IMR-90 (cell line): ENCODE data around the gene PTPN7. TPM values are rescaled to one million over a fixed set of nuclear protein-coding genes. Genes with fewer than 3 reads are reported as not detected.

Experiments used
- ATAC-seq: fragments of 200-7000 bp; cut with Tn5 transposase; 2 replicates; pipeline ENCODE4 v1.9.1; 2020; ENCODE audit warnings: low read depth, mild to moderate bottlenecking, moderate library complexity
- BruUV-seq: library from RNA; stranded (reverse); fragments of 400-500 nt; replicated peaks from 2 replicates; lab custom pipeline; 2021; lab: Mats Ljungman, UMichigan
- CTCF ChIA-PET: fragments of 300-600 bp; formaldehyde crosslinking; extraction: SDS; loops from one replicate; lab custom pipeline; 2021; ENCODE audit warnings: antibody characterized with exemption; lab: Yijun Ruan, JAX
- POLR2A ChIA-PET: fragments of 300-600 bp; sonication (Branson Sonifier 250); formaldehyde crosslinking; loops from one replicate; lab custom pipeline; 2022; ENCODE audit warnings: antibody characterized with exemption; ENCODE audit not compliant: unreplicated experiment; lab: Charles Lee
- DNase-seq: peaks from one replicate; pipeline ENCODE4 v3.0.0; 2013
- H2AFZ ChIP-seq: replicated peaks from 2 replicates; pipeline ENCODE3; 2013; ENCODE audit warnings: low read length, mild to moderate bottlenecking; ENCODE audit not compliant: poor library complexity
- H2AK5ac ChIP-seq: 2 replicates; pipeline ENCODE4 v1.6.1; 2013; ENCODE audit warnings: low read depth, low read length, inconsistent platforms
- H2AK9ac ChIP-seq: replicated peaks from 2 replicates; pipeline ENCODE3; 2013; ENCODE audit warnings: mild to moderate bottlenecking, low read depth, low read length, moderate library complexity; ENCODE audit not compliant: poor library complexity
- H2BK120ac ChIP-seq: 2 replicates; pipeline ENCODE4 v1.6.1; 2013; ENCODE audit warnings: low read depth, low read length, inconsistent platforms
- H2BK15ac ChIP-seq: 3 replicates; pipeline ENCODE4 v1.6.1; 2013; ENCODE audit warnings: low read depth, low read length, inconsistent platforms
- H2BK20ac ChIP-seq: 2 replicates; pipeline ENCODE4 v1.6.1; 2013; ENCODE audit warnings: low read depth, mild to moderate bottlenecking, inconsistent platforms, low read length, moderate library complexity
- H2BK5ac ChIP-seq: 2 replicates; pipeline ENCODE4 v1.6.1; 2013; ENCODE audit warnings: mild to moderate bottlenecking, low read depth, low read length, inconsistent platforms; ENCODE audit not compliant: poor library complexity, severe bottlenecking
- H3K14ac ChIP-seq: replicated peaks from 2 replicates; pipeline ENCODE4 v1.6.1; 2013; ENCODE audit warnings: low read depth, low read length, inconsistent platforms
- H3K18ac ChIP-seq: 2 replicates; pipeline ENCODE4 v1.6.1; 2013; ENCODE audit warnings: low read depth, low read length, control low read depth
- H3K23ac ChIP-seq: 2 replicates; pipeline ENCODE4 v1.6.1; 2013; ENCODE audit warnings: low read depth, low read length, inconsistent platforms
- H3K27ac ChIP-seq: 2 replicates; pipeline ENCODE4 v1.5.1; 2013; ENCODE audit warnings: mild to moderate bottlenecking, control low read depth, low read length; ENCODE audit not compliant: insufficient read depth
- H3K27me3 ChIP-seq: 2 replicates; pipeline ENCODE4 v1.6.1; 2013; ENCODE audit warnings: low read length; ENCODE audit not compliant: control insufficient read depth, insufficient read depth
- H3K36me3 ChIP-seq: 2 replicates; pipeline ENCODE4 v1.6.1; 2013; ENCODE audit warnings: low read length, mixed read lengths; ENCODE audit not compliant: control insufficient read depth, insufficient read depth
- H3K4ac ChIP-seq: 2 replicates; pipeline ENCODE4 v1.6.1; 2013; ENCODE audit warnings: low read depth, low read length, inconsistent platforms
- H3K4me1 ChIP-seq: 2 replicates; pipeline ENCODE4 v1.6.1; 2013; ENCODE audit warnings: low read length, mixed read lengths; ENCODE audit not compliant: control insufficient read depth, insufficient read depth
- H3K4me2 ChIP-seq: 2 replicates; pipeline ENCODE4 v1.6.1; 2013; ENCODE audit warnings: low read depth, mild to moderate bottlenecking, control low read depth, low read length, moderate library complexity
- H3K4me3 ChIP-seq: 2 replicates; pipeline ENCODE4 v1.5.1; 2013; ENCODE audit warnings: low read depth, mild to moderate bottlenecking, control low read depth, low read length, moderate library complexity; ENCODE audit not compliant: insufficient read depth
- H3K56ac ChIP-seq: 2 replicates; pipeline ENCODE4 v1.6.1; 2013; ENCODE audit warnings: low read length, inconsistent platforms; ENCODE audit not compliant: insufficient read depth; ENCODE audit errors: extremely low read depth
- H3K79me1 ChIP-seq, 2 experiments: 2 replicates each; pipeline ENCODE4 v1.6.1; 2013; ENCODE audit warnings: low read length in 2 of 2, inconsistent platforms in 1 of 2, low read depth in 1 of 2
- H3K9ac ChIP-seq: 2 replicates; pipeline ENCODE4 v1.6.1; 2013; ENCODE audit warnings: low read depth, low read length, control low read depth
- H3K9me1 ChIP-seq: 2 replicates; pipeline ENCODE4 v1.6.1; 2013; ENCODE audit warnings: low read length, inconsistent platforms; ENCODE audit not compliant: insufficient read depth
- H3K9me3 ChIP-seq: 2 replicates; pipeline ENCODE4 v1.6.1; 2013; ENCODE audit warnings: low read length; ENCODE audit not compliant: control insufficient read depth, insufficient read depth
- H4K20me1 ChIP-seq: 2 replicates; pipeline ENCODE4 v1.6.1; 2013; ENCODE audit warnings: low read length, inconsistent platforms; ENCODE audit not compliant: insufficient read depth
- H4K5ac ChIP-seq: 2 replicates; pipeline ENCODE4 v1.6.1; 2013; ENCODE audit warnings: mild to moderate bottlenecking, low read depth, low read length, control low read depth
- H4K8ac ChIP-seq, 2 experiments: 2 replicates each; pipeline ENCODE4 v1.6.1; 2013; ENCODE audit warnings: low read depth in 2 of 2, low read length in 2 of 2, control low read depth in 1 of 2, inconsistent platforms in 1 of 2
- H4K91ac ChIP-seq: 2 replicates; pipeline ENCODE4 v1.6.1; 2013; ENCODE audit warnings: low read depth, low read length, inconsistent platforms; ENCODE audit not compliant: insufficient read depth
- NFE2L2 ChIP-seq: fragments of 150-350 bp; IDR thresholded peaks from 2 replicates; pipeline ENCODE4 v1.6.1; 2016; ENCODE audit warnings: low read depth, mild to moderate bottlenecking, low read length
- POLR2A ChIP-seq: IDR thresholded peaks from 2 replicates; pipeline ENCODE4 v1.6.1; 2012; ENCODE audit warnings: mild to moderate bottlenecking, low read depth, low read length
- SMC3 ChIP-seq: fragments of 150-350 bp; IDR thresholded peaks from 2 replicates; pipeline ENCODE4 v1.6.1; 2016; ENCODE audit warnings: low read depth, mild to moderate bottlenecking, antibody characterized with exemption, low read length, moderate library complexity
- WGBS, 2 experiments: methylation state at CpG; one replicate each; pipeline versions ENCODE4 v1.1.5 to v1.1.7; 2013; ENCODE audit warnings: missing lambda C conversion rate in 2 of 2; ENCODE audit not compliant: insufficient read length in 1 of 2; ENCODE audit errors: extremely low coverage in 2 of 2; 5-methylcytosine and 5-hydroxymethylcytosine counted together
- dilution Hi-C: fragments of 300-500 bp; cut with HindIII; formaldehyde crosslinking; loops from one replicate; pipeline ENCODE4 v1.14.3; 2018; ENCODE audit warnings: low sequenced_read_pairs; ENCODE audit not compliant: unreplicated experiment
- in situ Hi-C: fragments of 300-500 bp; cut with MboI; formaldehyde crosslinking; loops from 3 replicates; pipeline ENCODE4 v1.14.3; 2019; ENCODE audit warnings: low sequenced_read_pairs, inconsistent platforms, mixed read lengths
- intact Hi-C: fragments of 100-400 bp; cut with micrococcal nuclease; formaldehyde crosslinking; loops from 2 replicates; pipeline ENCODE4 v1.10.0; 2022
- polyA plus RNA-seq, 3 experiments: library from polyadenylated mRNA; depleted of rRNA; stranded (reverse); fragments of >200 nt; gene quantifications; 2 replicates each; pipeline ENCODE4 v1.2.3, GENCODE V29; 2012; ENCODE audit warnings: low replicate concordance in 1 of 3
- total RNA-seq: library from RNA; depleted of rRNA; stranded (reverse); fragments of >200 nt; gene quantifications from 2 replicates; pipeline ENCODE4 v1.2.3, GENCODE V29; 2012
- TF ChIP-seq, protein P1 (sequence below): conservative IDR thresholded peaks from 2 replicates; pipeline ENCODE4 v1.5.1; 2012; ENCODE audit warnings: mild to moderate bottlenecking, low read depth, low read length, improper control_type of control experiment
- TF ChIP-seq, protein P2 (sequence below): fragments of 150-350 bp; IDR thresholded peaks from 2 replicates; pipeline ENCODE4 v1.6.1; 2017; ENCODE audit warnings: mild to moderate bottlenecking, antibody characterized with exemption, low read length, low read depth

Gene PTPN7
- total and polyA plus RNA-seq, 2 of the 4 experiments (the other 2 are of a cell fraction): 0.05 TPM; not detected in 1

GRCh38 chr1:202107321-202107761 is 53.1 kb downstream of the PTPN7 start:
- intact Hi-C loops: no loop called here
- POLR2A ChIA-PET: no interaction called here
- Histone ChIP-seq H3K9me3 (no peaks in the 10 kb centered on the region), H3K4ac (no peak overlapping the region), H3K56ac (no peak overlapping the region), H4K5ac (no peak overlapping the region), H3K4me1 (peaks cover 4% of the 10 kb centered on the region; the same call in 1 of the 2 replicates), H2AK5ac (no peak overlapping the region), H3K14ac (no peak overlapping the region), H3K9ac (no peak overlapping the region), H3K4me3 (no peak overlapping the region), H3K79me1 (no peaks in the 10 kb centered on the region), H4K20me1 (no peaks in the 10 kb centered on the region), H4K91ac (no peak overlapping the region), H2BK5ac (no peak overlapping the region), H2AK9ac (no peak overlapping the region), H2BK20ac (no peak overlapping the region), H3K18ac (no peak overlapping the region), H3K27me3 (no peaks in the 10 kb centered on the region; the same call in 1 of the 2 replicates), H3K23ac (no peak overlapping the region), H2BK120ac (no peak overlapping the region), H2AFZ (no peak overlapping the region), H2BK15ac (no peak overlapping the region), H3K4me2 (no peak overlapping the region), H3K36me3 (no peaks in the 10 kb centered on the region), H4K8ac (no peak overlapping the region), H3K27ac (no peak overlapping the region), H3K9me1 (peaks cover 3% of the 10 kb centered on the region; the same call in 1 of the 2 replicates)
- WGBS, 2 experiments: 82% methylated on average over 2 of the region's 5 CpGs; no CpG with 5 or more reads in 1 of the 2 experiments
- ATAC-seq (no peak), DNase-seq (no peak)
- CTCF ChIA-PET: no interaction called here
- dilution Hi-C loops: no loop called here
- in situ Hi-C loops: no loop called here
- no TSS peak for BruUV-seq
- TF ChIP-seq, protein P1, sequence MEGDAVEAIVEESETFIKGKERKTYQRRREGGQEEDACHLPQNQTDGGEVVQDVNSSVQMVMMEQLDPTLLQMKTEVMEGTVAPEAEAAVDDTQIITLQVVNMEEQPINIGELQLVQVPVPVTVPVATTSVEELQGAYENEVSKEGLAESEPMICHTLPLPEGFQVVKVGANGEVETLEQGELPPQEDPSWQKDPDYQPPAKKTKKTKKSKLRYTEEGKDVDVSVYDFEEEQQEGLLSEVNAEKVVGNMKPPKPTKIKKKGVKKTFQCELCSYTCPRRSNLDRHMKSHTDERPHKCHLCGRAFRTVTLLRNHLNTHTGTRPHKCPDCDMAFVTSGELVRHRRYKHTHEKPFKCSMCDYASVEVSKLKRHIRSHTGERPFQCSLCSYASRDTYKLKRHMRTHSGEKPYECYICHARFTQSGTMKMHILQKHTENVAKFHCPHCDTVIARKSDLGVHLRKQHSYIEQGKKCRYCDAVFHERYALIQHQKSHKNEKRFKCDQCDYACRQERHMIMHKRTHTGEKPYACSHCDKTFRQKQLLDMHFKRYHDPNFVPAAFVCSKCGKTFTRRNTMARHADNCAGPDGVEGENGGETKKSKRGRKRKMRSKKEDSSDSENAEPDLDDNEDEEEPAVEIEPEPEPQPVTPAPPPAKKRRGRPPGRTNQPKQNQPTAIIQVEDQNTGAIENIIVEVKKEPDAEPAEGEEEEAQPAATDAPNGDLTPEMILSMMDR: no peak
- TF ChIP-seq NFE2L2 (no peak), POLR2A (no peak), SMC3 (no peak)
- TF ChIP-seq, protein P2, sequence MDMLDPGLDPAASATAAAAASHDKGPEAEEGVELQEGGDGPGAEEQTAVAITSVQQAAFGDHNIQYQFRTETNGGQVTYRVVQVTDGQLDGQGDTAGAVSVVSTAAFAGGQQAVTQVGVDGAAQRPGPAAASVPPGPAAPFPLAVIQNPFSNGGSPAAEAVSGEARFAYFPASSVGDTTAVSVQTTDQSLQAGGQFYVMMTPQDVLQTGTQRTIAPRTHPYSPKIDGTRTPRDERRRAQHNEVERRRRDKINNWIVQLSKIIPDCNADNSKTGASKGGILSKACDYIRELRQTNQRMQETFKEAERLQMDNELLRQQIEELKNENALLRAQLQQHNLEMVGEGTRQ: no peak
